ENCODE data around the gene COL23A1. TPM values are rescaled to one million over a fixed set of nuclear protein-coding genes. Genes with fewer than 3 reads are reported as not detected.
A peak's percentile ranks its signal among the peaks of the same experiment; 100 is the strongest.

The COL23A1 gene
- total RNA-seq, 1 experiment from 2014 or later, result 15.0 TPM

DNA sequence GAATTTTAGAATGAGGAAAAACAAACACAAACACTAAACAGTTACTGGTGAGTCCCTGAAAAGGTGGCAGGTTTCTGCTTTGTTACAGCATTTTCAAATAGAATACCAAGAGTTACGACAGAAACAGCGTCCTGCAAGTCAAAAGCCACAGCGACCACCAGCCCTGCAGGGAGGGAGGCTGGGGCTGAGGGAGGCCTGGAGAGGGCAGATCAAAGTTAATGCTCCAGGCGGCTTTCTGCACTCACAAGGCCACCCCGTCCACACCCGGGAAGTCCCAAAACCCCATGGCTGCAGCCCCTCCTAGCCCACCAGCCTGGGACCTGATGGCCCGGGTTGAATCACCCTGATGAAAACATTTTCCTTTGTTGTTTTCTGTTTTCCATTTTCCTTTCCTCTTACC is 29.3 kb downstream of the COL23A1 start:
- Mint-ChIP-seq H3K9me3 (no peaks in the 10 kb centered on the region), H3K4me1 (peaks cover 59% of the 10 kb centered on the region), H3K27ac (peak overlapping the region; percentile 86; the same call in 1 of the 2 replicates), H3K4me3 (no peak overlapping the region), H3K27me3 (ENCODE audit: low read depth) (peaks cover 4% of the 10 kb centered on the region; the same call in 1 of the 2 replicates), H3K36me3 (peaks cover 13% of the 10 kb centered on the region)
- ChIA-PET POLR2A (no interaction called here), CTCF (interaction anchor here (0.6 to 3.1 kb wide), 3 partner anchors 27 to 398 kb away, joined by 3 to 9 read pairs (median 3); no protein-coding TSS in a partner anchor)
- ATAC-seq (no peak), DNase-seq (ENCODE audit: low spot score) (no peak)
- TF ChIP-seq NR3C1 (CRISPR knock-in tag; conservative IDR thresholded peaks at IDR 0.05; ENCODE audit: low read depth) (no peak), ZBTB21 (CRISPR knock-in tag; IDR thresholded peaks at IDR 0.05; ENCODE audit: borderline replicate concordance) (no peak), GTF2I (CRISPR knock-in tag; conservative IDR thresholded peaks at IDR 0.05) (no peak), KAT7 (CRISPR knock-in tag; IDR thresholded peaks at IDR 0.05; ENCODE audit: borderline replicate concordance) (no peak), SOX15 (CRISPR knock-in tag; IDR thresholded peaks at IDR 0.05) (no peak), NFYB (CRISPR knock-in tag; conservative IDR thresholded peaks at IDR 0.05; ENCODE audit: low read depth) (no peak), AFF4 (CRISPR knock-in tag; IDR thresholded peaks at IDR 0.05; ENCODE audit: borderline replicate concordance) (no peak), ZNF423 (CRISPR knock-in tag; IDR thresholded peaks at IDR 0.05) (no peak), ELF4 (CRISPR knock-in tag; IDR thresholded peaks at IDR 0.05; ENCODE audit: low read depth) (no peak)
- TF ChIP-seq, protein P1, sequence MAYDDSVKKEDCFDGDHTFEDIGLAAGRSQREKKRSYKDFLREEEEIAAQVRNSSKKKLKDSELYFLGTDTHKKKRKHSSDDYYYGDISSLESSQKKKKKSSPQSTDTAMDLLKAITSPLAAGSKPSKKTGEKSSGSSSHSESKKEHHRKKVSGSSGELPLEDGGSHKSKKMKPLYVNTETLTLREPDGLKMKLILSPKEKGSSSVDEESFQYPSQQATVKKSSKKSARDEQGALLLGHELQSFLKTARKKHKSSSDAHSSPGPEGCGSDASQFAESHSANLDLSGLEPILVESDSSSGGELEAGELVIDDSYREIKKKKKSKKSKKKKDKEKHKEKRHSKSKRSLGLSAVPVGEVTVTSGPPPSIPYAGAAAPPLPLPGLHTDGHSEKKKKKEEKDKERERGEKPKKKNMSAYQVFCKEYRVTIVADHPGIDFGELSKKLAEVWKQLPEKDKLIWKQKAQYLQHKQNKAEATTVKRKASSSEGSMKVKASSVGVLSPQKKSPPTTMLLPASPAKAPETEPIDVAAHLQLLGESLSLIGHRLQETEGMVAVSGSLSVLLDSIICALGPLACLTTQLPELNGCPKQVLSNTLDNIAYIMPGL (CRISPR knock-in tag; IDR thresholded peaks at IDR 0.05), result no peak
- TF ChIP-seq, protein P2, sequence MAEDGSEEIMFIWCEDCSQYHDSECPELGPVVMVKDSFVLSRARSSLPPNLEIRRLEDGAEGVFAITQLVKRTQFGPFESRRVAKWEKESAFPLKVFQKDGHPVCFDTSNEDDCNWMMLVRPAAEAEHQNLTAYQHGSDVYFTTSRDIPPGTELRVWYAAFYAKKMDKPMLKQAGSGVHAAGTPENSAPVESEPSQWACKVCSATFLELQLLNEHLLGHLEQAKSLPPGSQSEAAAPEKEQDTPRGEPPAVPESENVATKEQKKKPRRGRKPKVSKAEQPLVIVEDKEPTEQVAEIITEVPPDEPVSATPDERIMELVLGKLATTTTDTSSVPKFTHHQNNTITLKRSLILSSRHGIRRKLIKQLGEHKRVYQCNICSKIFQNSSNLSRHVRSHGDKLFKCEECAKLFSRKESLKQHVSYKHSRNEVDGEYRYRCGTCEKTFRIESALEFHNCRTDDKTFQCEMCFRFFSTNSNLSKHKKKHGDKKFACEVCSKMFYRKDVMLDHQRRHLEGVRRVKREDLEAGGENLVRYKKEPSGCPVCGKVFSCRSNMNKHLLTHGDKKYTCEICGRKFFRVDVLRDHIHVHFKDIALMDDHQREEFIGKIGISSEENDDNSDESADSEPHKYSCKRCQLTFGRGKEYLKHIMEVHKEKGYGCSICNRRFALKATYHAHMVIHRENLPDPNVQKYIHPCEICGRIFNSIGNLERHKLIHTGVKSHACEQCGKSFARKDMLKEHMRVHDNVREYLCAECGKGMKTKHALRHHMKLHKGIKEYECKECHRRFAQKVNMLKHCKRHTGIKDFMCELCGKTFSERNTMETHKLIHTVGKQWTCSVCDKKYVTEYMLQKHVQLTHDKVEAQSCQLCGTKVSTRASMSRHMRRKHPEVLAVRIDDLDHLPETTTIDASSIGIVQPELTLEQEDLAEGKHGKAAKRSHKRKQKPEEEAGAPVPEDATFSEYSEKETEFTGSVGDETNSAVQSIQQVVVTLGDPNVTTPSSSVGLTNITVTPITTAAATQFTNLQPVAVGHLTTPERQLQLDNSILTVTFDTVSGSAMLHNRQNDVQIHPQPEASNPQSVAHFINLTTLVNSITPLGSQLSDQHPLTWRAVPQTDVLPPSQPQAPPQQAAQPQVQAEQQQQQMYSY (CRISPR knock-in tag; IDR thresholded peaks at IDR 0.05), result no peak

DNA sequence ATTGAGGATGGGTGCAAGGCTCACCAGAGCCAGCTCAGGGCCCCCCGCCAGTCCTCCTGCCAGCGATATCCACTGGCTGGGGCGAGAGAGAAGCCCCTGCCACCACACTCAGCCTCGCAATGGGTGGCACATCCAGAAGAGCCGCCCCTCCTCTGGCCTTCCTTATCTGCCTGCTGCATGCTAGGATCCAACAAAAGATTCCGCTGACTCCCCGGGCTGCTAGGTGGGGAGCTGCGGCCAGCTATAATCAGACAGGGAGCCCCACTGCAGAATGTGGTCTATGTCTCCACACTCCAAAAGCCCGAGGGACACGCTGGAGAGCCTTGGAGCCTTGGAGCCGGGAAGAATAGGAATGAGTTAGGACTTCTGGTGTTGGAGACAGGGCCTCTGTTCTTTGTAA is 32.8 kb downstream of the COL23A1 start:
- POLR2A ChIA-PET, result no interaction called here
- CTCF ChIA-PET, result interaction anchor here (3.7 to 4.1 kb wide), 2 partner anchors 33 to 96 kb away, joined by 15 to 16 read pairs; partner anchors contain the start of gene COL23A1
- Mint-ChIP-seq H3K36me3 (peaks cover 13% of the 10 kb centered on the region), H3K27me3 (ENCODE audit: low read depth) (peaks cover 4% of the 10 kb centered on the region; the same call in 1 of the 2 replicates), H3K4me1 (peaks cover 60% of the 10 kb centered on the region), H3K9me3 (no peaks in the 10 kb centered on the region), H3K4me3 (no peak overlapping the region), H3K27ac (no peak overlapping the region)
- DNase-seq (ENCODE audit: low spot score) (no peak), ATAC-seq (no peak)
- TF ChIP-seq, protein P3, sequence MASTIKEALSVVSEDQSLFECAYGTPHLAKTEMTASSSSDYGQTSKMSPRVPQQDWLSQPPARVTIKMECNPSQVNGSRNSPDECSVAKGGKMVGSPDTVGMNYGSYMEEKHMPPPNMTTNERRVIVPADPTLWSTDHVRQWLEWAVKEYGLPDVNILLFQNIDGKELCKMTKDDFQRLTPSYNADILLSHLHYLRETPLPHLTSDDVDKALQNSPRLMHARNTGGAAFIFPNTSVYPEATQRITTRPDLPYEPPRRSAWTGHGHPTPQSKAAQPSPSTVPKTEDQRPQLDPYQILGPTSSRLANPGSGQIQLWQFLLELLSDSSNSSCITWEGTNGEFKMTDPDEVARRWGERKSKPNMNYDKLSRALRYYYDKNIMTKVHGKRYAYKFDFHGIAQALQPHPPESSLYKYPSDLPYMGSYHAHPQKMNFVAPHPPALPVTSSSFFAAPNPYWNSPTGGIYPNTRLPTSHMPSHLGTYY (CRISPR knock-in tag; IDR thresholded peaks at IDR 0.05), result no peak
- no peak for TF ChIP-seq NFE2L1 (CRISPR knock-in tag; IDR thresholded peaks at IDR 0.05)
- TF ChIP-seq, protein P4, sequence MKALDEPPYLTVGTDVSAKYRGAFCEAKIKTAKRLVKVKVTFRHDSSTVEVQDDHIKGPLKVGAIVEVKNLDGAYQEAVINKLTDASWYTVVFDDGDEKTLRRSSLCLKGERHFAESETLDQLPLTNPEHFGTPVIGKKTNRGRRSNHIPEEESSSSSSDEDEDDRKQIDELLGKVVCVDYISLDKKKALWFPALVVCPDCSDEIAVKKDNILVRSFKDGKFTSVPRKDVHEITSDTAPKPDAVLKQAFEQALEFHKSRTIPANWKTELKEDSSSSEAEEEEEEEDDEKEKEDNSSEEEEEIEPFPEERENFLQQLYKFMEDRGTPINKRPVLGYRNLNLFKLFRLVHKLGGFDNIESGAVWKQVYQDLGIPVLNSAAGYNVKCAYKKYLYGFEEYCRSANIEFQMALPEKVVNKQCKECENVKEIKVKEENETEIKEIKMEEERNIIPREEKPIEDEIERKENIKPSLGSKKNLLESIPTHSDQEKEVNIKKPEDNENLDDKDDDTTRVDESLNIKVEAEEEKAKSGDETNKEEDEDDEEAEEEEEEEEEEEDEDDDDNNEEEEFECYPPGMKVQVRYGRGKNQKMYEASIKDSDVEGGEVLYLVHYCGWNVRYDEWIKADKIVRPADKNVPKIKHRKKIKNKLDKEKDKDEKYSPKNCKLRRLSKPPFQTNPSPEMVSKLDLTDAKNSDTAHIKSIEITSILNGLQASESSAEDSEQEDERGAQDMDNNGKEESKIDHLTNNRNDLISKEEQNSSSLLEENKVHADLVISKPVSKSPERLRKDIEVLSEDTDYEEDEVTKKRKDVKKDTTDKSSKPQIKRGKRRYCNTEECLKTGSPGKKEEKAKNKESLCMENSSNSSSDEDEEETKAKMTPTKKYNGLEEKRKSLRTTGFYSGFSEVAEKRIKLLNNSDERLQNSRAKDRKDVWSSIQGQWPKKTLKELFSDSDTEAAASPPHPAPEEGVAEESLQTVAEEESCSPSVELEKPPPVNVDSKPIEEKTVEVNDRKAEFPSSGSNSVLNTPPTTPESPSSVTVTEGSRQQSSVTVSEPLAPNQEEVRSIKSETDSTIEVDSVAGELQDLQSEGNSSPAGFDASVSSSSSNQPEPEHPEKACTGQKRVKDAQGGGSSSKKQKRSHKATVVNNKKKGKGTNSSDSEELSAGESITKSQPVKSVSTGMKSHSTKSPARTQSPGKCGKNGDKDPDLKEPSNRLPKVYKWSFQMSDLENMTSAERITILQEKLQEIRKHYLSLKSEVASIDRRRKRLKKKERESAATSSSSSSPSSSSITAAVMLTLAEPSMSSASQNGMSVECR (CRISPR knock-in tag; IDR thresholded peaks at IDR 0.05; ENCODE audit: borderline replicate concordance), result no peak
- TF ChIP-seq, protein P5, sequence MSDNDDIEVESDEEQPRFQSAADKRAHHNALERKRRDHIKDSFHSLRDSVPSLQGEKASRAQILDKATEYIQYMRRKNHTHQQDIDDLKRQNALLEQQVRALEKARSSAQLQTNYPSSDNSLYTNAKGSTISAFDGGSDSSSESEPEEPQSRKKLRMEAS (CRISPR knock-in tag; IDR thresholded peaks at IDR 0.05), result no peak
